Measurements from ENCODE around the gene LHFPL4.

DNA sequence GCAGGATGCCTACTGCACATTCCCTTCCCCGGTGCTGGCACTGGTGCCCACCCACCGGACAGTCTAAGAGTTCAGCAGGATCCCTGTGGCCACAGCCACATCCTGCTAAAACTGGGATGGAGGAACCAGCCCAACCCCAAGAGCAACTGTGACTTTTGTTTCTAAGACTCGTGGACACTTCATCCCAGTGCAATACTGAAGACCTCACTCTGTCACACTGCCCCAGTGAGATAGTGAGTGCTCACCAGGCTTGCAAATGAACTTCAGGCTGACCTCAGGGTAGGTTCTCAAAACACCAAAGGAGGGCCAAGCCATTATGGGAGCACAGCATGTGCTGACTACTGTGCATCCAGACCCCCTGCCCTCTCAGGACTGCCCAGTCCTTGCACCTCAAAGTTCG lies 49.0 kb upstream of the LHFPL4 start:
- TF ChIP-seq, protein P1, sequence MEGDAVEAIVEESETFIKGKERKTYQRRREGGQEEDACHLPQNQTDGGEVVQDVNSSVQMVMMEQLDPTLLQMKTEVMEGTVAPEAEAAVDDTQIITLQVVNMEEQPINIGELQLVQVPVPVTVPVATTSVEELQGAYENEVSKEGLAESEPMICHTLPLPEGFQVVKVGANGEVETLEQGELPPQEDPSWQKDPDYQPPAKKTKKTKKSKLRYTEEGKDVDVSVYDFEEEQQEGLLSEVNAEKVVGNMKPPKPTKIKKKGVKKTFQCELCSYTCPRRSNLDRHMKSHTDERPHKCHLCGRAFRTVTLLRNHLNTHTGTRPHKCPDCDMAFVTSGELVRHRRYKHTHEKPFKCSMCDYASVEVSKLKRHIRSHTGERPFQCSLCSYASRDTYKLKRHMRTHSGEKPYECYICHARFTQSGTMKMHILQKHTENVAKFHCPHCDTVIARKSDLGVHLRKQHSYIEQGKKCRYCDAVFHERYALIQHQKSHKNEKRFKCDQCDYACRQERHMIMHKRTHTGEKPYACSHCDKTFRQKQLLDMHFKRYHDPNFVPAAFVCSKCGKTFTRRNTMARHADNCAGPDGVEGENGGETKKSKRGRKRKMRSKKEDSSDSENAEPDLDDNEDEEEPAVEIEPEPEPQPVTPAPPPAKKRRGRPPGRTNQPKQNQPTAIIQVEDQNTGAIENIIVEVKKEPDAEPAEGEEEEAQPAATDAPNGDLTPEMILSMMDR (IDR thresholded peaks at IDR 0.05), result no peak
- no peak for TF ChIP-seq POLR2A (IDR thresholded peaks at IDR 0.05)
- no peak for TF ChIP-seq POLR2AphosphoS5 (IDR thresholded peaks at IDR 0.05)

Measured in prostate gland (tissue), 2 donors.